ENCODE data around the gene URB1. TPM values are rescaled to one million over a fixed set of nuclear protein-coding genes. Genes with fewer than 3 reads are reported as not detected.

The URB1 gene
- total and polyA plus RNA-seq, 2 experiments from 2014 or later, result 3.4 to 10.1 TPM

DNA sequence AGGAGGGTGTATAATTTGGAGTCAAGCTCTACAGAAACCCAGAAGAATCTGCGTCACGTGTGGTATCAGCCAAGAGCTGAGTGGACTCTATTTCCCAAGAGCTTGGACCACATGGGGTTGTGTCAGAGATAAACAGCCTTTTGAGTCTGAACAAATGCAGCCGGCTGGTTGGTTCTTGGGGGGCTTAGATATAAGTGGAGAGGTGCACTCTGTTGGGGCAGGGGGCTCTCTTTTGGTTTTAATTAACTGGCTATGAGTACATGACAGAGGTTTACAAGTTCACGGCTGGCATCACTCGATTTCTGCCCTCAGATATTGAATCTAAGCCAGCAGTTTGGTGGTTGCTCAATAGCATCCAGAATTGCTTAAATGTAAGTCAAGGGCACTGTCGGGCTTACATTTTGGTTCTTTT lies 94.7 kb downstream of the URB1 start:
- H4K20me1 ChIP-seq (ENCODE audit: insufficient read depth, poor library complexity, severe bottlenecking), result no peaks in the 10 kb centered on the region
- WGBS (ENCODE audit: low lambda C conversion rate, missing lambda C conversion rate), result 82% methylated on average over 6 of the region's 6 CpGs
- H3K27ac ChIP-seq, result no peak overlapping the region
- H3K4me1 ChIP-seq (ENCODE audit: insufficient read depth), result no peaks in the 10 kb centered on the region
- H3K4me2 ChIP-seq, result no peak overlapping the region
- no peaks in the 10 kb centered on the region for H3K9me3 ChIP-seq (ENCODE audit: low read depth)
- H3K9me2 ChIP-seq (replicated peaks; ENCODE audit: insufficient read depth), result no peaks in the 10 kb centered on the region
- H3K27me3 ChIP-seq, result no peaks in the 10 kb centered on the region
- H3K4me3 ChIP-seq, result no peak overlapping the region
- TF ChIP-seq EZH2 (IDR thresholded peaks at IDR 0.05; ENCODE audit: borderline replicate concordance) (no peak), EZH2phosphoT487 (IDR thresholded peaks at IDR 0.05; ENCODE audit: low read depth, severe bottlenecking, unreplicated experiment) (no peak), CTCF (IDR thresholded peaks at IDR 0.05; ENCODE audit: poor library complexity) (no peak)
- H3K79me2 ChIP-seq, result no peaks in the 10 kb centered on the region
- no peak overlapping the region for H2AFZ ChIP-seq
- no peak for DNase-seq (ENCODE audit: low spot score)
- no peaks in the 10 kb centered on the region for H3K36me3 ChIP-seq (replicated peaks; ENCODE audit: insufficient read depth, low read depth)

DNA sequence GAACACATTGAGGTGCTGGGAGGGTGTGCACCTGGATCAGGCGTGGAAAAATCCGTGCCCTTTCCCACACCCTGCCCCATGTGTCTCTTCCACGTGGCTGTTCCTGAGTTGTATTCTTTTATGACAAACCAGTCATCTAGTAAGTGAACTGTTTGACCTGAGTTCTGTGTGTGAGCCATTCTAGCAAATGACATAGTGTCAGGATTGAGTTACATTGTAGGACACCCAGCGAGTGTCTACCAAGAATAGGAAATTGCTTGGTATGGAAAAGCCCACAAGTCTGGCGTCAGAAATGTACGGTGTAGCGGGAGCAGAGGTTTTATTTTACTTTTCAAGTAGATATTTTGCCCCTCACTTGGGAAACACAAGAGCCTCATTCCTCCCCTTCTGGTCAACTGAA lies 95.4 kb downstream of the URB1 start:
- Histone ChIP-seq H3K4me3 (no peak overlapping the region), H3K79me2 (no peaks in the 10 kb centered on the region), H3K9me2 (replicated peaks; ENCODE audit: insufficient read depth) (no peaks in the 10 kb centered on the region), H3K36me3 (replicated peaks; ENCODE audit: insufficient read depth, low read depth) (no peaks in the 10 kb centered on the region), H3K4me1 (ENCODE audit: insufficient read depth) (no peaks in the 10 kb centered on the region), H4K20me1 (ENCODE audit: insufficient read depth, poor library complexity, severe bottlenecking) (no peaks in the 10 kb centered on the region), H3K4me2 (no peak overlapping the region), H3K27me3 (no peaks in the 10 kb centered on the region), H3K27ac (no peak overlapping the region), H3K9me3 (ENCODE audit: low read depth) (no peaks in the 10 kb centered on the region), H2AFZ (no peak overlapping the region)
- 94% methylated on average over 7 of the region's 7 CpGs for WGBS (ENCODE audit: low lambda C conversion rate, missing lambda C conversion rate)
- DNase-seq (ENCODE audit: low spot score), result no peak
- TF ChIP-seq EZH2 (IDR thresholded peaks at IDR 0.05; ENCODE audit: borderline replicate concordance) (no peak), EZH2phosphoT487 (IDR thresholded peaks at IDR 0.05; ENCODE audit: low read depth, severe bottlenecking, unreplicated experiment) (no peak), CTCF (IDR thresholded peaks at IDR 0.05; ENCODE audit: poor library complexity) (no peak)

DNA sequence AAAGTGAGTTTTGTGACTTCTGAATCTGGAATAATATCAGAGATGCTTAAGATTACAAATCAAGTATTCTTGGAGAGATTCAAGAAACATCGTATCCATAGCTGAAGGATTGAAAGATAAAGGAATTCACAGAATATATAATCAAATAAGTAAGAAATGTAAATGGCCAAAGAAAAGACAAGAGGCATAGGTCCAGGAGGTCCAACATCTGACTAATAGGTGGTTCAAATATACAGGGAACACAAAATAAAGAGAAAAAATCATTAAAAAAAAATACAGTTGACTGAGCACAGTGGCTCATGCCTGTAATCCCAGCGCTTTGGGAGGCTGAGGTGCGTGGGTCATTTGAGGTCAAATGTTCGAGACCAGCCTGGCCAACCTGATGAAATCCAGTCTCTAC lies 107.3 kb downstream of the URB1 start:
- Histone ChIP-seq H3K9me3 (ENCODE audit: low read depth) (peaks cover 3% of the 10 kb centered on the region), H3K79me2 (no peaks in the 10 kb centered on the region), H4K20me1 (ENCODE audit: insufficient read depth, poor library complexity, severe bottlenecking) (no peaks in the 10 kb centered on the region), H3K4me1 (ENCODE audit: insufficient read depth) (no peaks in the 10 kb centered on the region), H3K27ac (no peak overlapping the region), H3K27me3 (no peaks in the 10 kb centered on the region), H3K4me2 (no peak overlapping the region), H3K36me3 (replicated peaks; ENCODE audit: insufficient read depth, low read depth) (no peaks in the 10 kb centered on the region), H3K4me3 (no peak overlapping the region), H3K9me2 (replicated peaks; ENCODE audit: insufficient read depth) (no peaks in the 10 kb centered on the region), H2AFZ (no peak overlapping the region)
- 98% methylated on average over 4 of the region's 4 CpGs for WGBS (ENCODE audit: low lambda C conversion rate, missing lambda C conversion rate)
- TF ChIP-seq EZH2 (IDR thresholded peaks at IDR 0.05; ENCODE audit: borderline replicate concordance) (no peak), CTCF (IDR thresholded peaks at IDR 0.05; ENCODE audit: poor library complexity) (no peak), EZH2phosphoT487 (IDR thresholded peaks at IDR 0.05; ENCODE audit: low read depth, severe bottlenecking, unreplicated experiment) (no peak)
- no peak for DNase-seq (ENCODE audit: low spot score)

GRCh38 chr21:32282992-32283391 lies 109.8 kb downstream of the URB1 start:
- H3K9me3 ChIP-seq (ENCODE audit: low read depth), result peaks cover 3% of the 10 kb centered on the region
- H3K4me1 ChIP-seq (ENCODE audit: insufficient read depth), result peaks cover 5% of the 10 kb centered on the region
- no peak overlapping the region for H2AFZ ChIP-seq
- WGBS (ENCODE audit: low lambda C conversion rate, missing lambda C conversion rate), result 83% methylated on average over 6 of the region's 6 CpGs
- no peak for DNase-seq (ENCODE audit: low spot score)
- no peaks in the 10 kb centered on the region for H3K27me3 ChIP-seq
- no peak overlapping the region for H3K27ac ChIP-seq
- TF ChIP-seq EZH2phosphoT487 (IDR thresholded peaks at IDR 0.05; ENCODE audit: low read depth, severe bottlenecking, unreplicated experiment) (no peak), CTCF (IDR thresholded peaks at IDR 0.05; ENCODE audit: poor library complexity) (no peak), EZH2 (IDR thresholded peaks at IDR 0.05; ENCODE audit: borderline replicate concordance) (no peak)
- H3K79me2 ChIP-seq, result peaks cover 3% of the 10 kb centered on the region
- H3K4me2 ChIP-seq, result no peak overlapping the region
- no peaks in the 10 kb centered on the region for H3K9me2 ChIP-seq (replicated peaks; ENCODE audit: insufficient read depth)
- H3K36me3 ChIP-seq (replicated peaks; ENCODE audit: insufficient read depth, low read depth), result no peaks in the 10 kb centered on the region
- no peaks in the 10 kb centered on the region for H4K20me1 ChIP-seq (ENCODE audit: insufficient read depth, poor library complexity, severe bottlenecking)
- H3K4me3 ChIP-seq, result no peak overlapping the region

Measured in hepatocyte (in vitro differentiated cells).